ENCODE measurements around the gene ACTR8.

GRCh38 chr3:53823026-53823955 lies 58.7 kb downstream of the ACTR8 start:
- TF ChIP-seq CTCF (IDR thresholded peaks at IDR 0.05; ENCODE audit: low read length), result no peak
- no peak for TF ChIP-seq EZH2 (optimal IDR thresholded peaks at IDR 0.05; ENCODE audit: low read depth, low read length)
- TF ChIP-seq EZH2phosphoT487 (IDR thresholded peaks at IDR 0.05; ENCODE audit: low read length), result no peak

All from MM.1S (cell line).